ENCODE results near the gene MUC20. TPM values are rescaled to one million over a fixed set of nuclear protein-coding genes. Genes with fewer than 3 reads are reported as not detected.

The MUC20 gene
- total and polyA plus RNA-seq, 9 of the 15 experiments (the other 6 are each of a cell fraction or from before 2014, with no cell fraction given): 0.03 to 0.23 (median 0.15) TPM; not detected in 3

GRCh38 chr3:195774917-195775316, 54.1 kb downstream of the MUC20 start (continued):
- TF ChIP-seq SMC3 (conservative IDR thresholded peaks at IDR 0.05; ENCODE audit: insufficient read depth, low read depth, low read length) (peak; percentile 70), ARID4B (CRISPR knock-in tag; IDR thresholded peaks at IDR 0.05) (no peak), FOXA1 (IDR thresholded peaks at IDR 0.05; ENCODE audit: borderline replicate concordance) (no peak), NCOA1 (IDR thresholded peaks at IDR 0.05; ENCODE audit: low read depth) (no peak), MIER1 (IDR thresholded peaks at IDR 0.05; ENCODE audit: low read depth) (no peak), GATA2 (CRISPR knock-in tag; IDR thresholded peaks at IDR 0.05) (no peak), ZNF239 (CRISPR knock-in tag; IDR thresholded peaks at IDR 0.05) (no peak)

GRCh38 chr3:195777975-195778374, 57.2 kb downstream of the MUC20 start:
- FAIRE-seq: no peak
- H2AFZ ChIP-seq (ENCODE audit: low read depth, low read length): no peak overlapping the region
- DNase-seq (ENCODE audit: extremely low read depth in 1 of 4, low spot score in 3 of 4): no peak
- in situ Hi-C loops (cut with MboI) (no loop called here), intact Hi-C loops (cut with micrococcal nuclease) (loop anchor here (5.0 kb wide), 1 partner anchor 221 kb away; no protein-coding TSS in a partner anchor)
- no peaks in the 10 kb centered on the region for H4K20me1 ChIP-seq (replicated peaks; ENCODE audit: control insufficient read depth, insufficient read depth, low read length)
- no peaks in the 10 kb centered on the region; a peak in 1 of 5 replicates for H3K4me1 ChIP-seq (replicated peaks in 1 of 2; ENCODE audit: control insufficient read depth in 2 of 2, insufficient read depth in 2 of 2, low read length in 2 of 2)
- H3K9me1 ChIP-seq (ENCODE audit: control insufficient read depth, insufficient read depth, low read length): no peaks in the 10 kb centered on the region
- POLR2A ChIA-PET: no interaction called here
- H3K79me2 ChIP-seq (ENCODE audit: control insufficient read depth, insufficient read depth, low read length): no peaks in the 10 kb centered on the region
- H3K4me3 ChIP-seq: no peak overlapping the region
- ATAC-seq: no peak
- H3K4me2 ChIP-seq (ENCODE audit: insufficient read depth, low read length): no peak overlapping the region
- CTCF ChIA-PET (ENCODE audit: low intra/inter-chr PET ratio): no interaction called here
- no peak overlapping the region for H3K9ac ChIP-seq (ENCODE audit: insufficient read depth in 1 of 2, low read depth in 2 of 2, low read length in 2 of 2)
- H3K9me3 ChIP-seq (replicated peaks; ENCODE audit: control insufficient read depth, insufficient read depth, low read depth, low read length): no peaks in the 10 kb centered on the region
- peaks cover 0 to 18% of the 10 kb centered on the region in 2 experiments; a peak in 2 of 5 replicates for H3K27me3 ChIP-seq (ENCODE audit: control insufficient read depth in 2 of 2, insufficient read depth in 2 of 2, low read length in 2 of 2)
- WGBS (ENCODE audit: insufficient coverage, low coverage, missing lambda C conversion rate): 8% methylated on average over 11 of the region's 11 CpGs
- H3K36me3 ChIP-seq (ENCODE audit: control insufficient read depth, insufficient read depth, low read length): no peaks in the 10 kb centered on the region
- no peak overlapping the region for H3K27ac ChIP-seq (ENCODE audit: extremely low read depth, low read depth, low read length)
- no TSS peak for BruUV-seq (replicated peaks)
- no peak for TF ChIP-seq CREB3L1 (IDR thresholded peaks at IDR 0.05; ENCODE audit: borderline replicate concordance, low read depth)
- TF ChIP-seq NR4A1 (CRISPR knock-in tag; IDR thresholded peaks at IDR 0.05): no peak
- TF ChIP-seq NR4A1 (tag; IDR thresholded peaks at IDR 0.05): no peak
- TF ChIP-seq CREM (IDR thresholded peaks at IDR 0.05; ENCODE audit: low read depth): no peak
- TF ChIP-seq NONO (IDR thresholded peaks at IDR 0.05; ENCODE audit: low read depth in 2 of 2, low read length in 1 of 2): no peak
- peak; percentile 11; the same call in 1 of the 2 replicates for TF ChIP-seq NFIC (IDR thresholded peaks at IDR 0.05)
